HepG2 (cell line): ENCODE results near the gene ARMH4. TPM values are rescaled to one million over a fixed set of nuclear protein-coding genes. Genes with fewer than 3 reads are reported as not detected.
A peak's percentile ranks its signal among the peaks of the same experiment; 100 is the strongest.

Source experiments
- AKAP8 ChIP-seq: sonication (generic); formaldehyde crosslinking; IDR thresholded peaks from 2 replicates; pipeline ENCODE4 v1.5.1; 2020; ENCODE audit warnings: mild to moderate bottlenecking, missing genetic modification reagents
- ATRX ChIP-seq: sonication (generic); formaldehyde crosslinking; IDR thresholded peaks from 2 replicates; pipeline ENCODE4 v1.4.0; 2020; ENCODE audit warnings: missing genetic modification reagents, borderline replicate concordance
- BHLHE40 ChIP-seq: IDR thresholded peaks from 2 replicates; pipeline ENCODE4 v1.6.1; 2011; ENCODE audit warnings: low read length, improper control_type of control experiment
- CBFB ChIP-seq: sonication (generic); formaldehyde crosslinking; IDR thresholded peaks from 2 replicates; pipeline ENCODE4 v1.4.0; 2020; ENCODE audit warnings: missing genetic modification reagents
- HBP1 ChIP-seq: IDR thresholded peaks from 2 replicates; pipeline ENCODE4 v1.6.1; 2016; ENCODE audit warnings: low read depth, control low read depth
- KAT8 ChIP-seq: IDR thresholded peaks from 2 replicates; pipeline ENCODE4 v1.6.1; 2016; ENCODE audit warnings: missing genetic modification reagents, missing compliant biosample characterization
- MED1 ChIP-seq: sonication (generic); formaldehyde crosslinking; IDR thresholded peaks from 2 replicates; pipeline ENCODE4 v1.4.0; 2020; ENCODE audit warnings: missing genetic modification reagents
- MED13 ChIP-seq: sonication (generic); formaldehyde crosslinking; IDR thresholded peaks from 2 replicates; pipeline ENCODE4 v1.5.0; 2020; ENCODE audit warnings: missing genetic modification reagents
- NFE2L1 ChIP-seq: sonication (generic); formaldehyde crosslinking; IDR thresholded peaks from 2 replicates; pipeline ENCODE4 v1.4.0; 2020; ENCODE audit warnings: missing genetic modification reagents, mild to moderate bottlenecking, borderline replicate concordance
- NR2F2 ChIP-seq: IDR thresholded peaks from 2 replicates; pipeline ENCODE4 v1.6.1; 2012; ENCODE audit warnings: low read depth, inconsistent platforms, borderline replicate concordance
- PLSCR1 ChIP-seq: sonication (generic); formaldehyde crosslinking; IDR thresholded peaks from 2 replicates; pipeline ENCODE4 v1.5.0; 2020; ENCODE audit warnings: missing genetic modification reagents, mild to moderate bottlenecking, borderline replicate concordance
- TFE3 ChIP-seq: IDR thresholded peaks from 2 replicates; pipeline ENCODE4 v1.6.1; 2016
- UBTF ChIP-seq: sonication (generic); formaldehyde crosslinking; IDR thresholded peaks from 2 replicates; pipeline ENCODE4 v1.4.0; 2020; ENCODE audit warnings: mild to moderate bottlenecking, missing genetic modification reagents
- ZNF280B ChIP-seq: sonication (generic); formaldehyde crosslinking; IDR thresholded peaks from 2 replicates; pipeline ENCODE4 v1.5.0; 2020; ENCODE audit warnings: missing genetic modification reagents, mild to moderate bottlenecking, borderline replicate concordance
- ZNF503 ChIP-seq: sonication (generic); formaldehyde crosslinking; IDR thresholded peaks from 2 replicates; pipeline ENCODE4 v1.4.0; 2020; ENCODE audit warnings: missing genetic modification reagents
- ZNF564 ChIP-seq: sonication (generic); formaldehyde crosslinking; IDR thresholded peaks from 2 replicates; pipeline ENCODE4 v1.8.1; 2023; ENCODE audit warnings: mild to moderate bottlenecking, missing genetic modification reagents
- ZNF691 ChIP-seq: sonication (generic); formaldehyde crosslinking; IDR thresholded peaks from 2 replicates; pipeline ENCODE4 v1.4.0; 2020; ENCODE audit warnings: missing genetic modification reagents, low read depth, mild to moderate bottlenecking, borderline replicate concordance
- ZNF773 ChIP-seq: sonication (generic); formaldehyde crosslinking; IDR thresholded peaks from 2 replicates; pipeline ENCODE4 v1.4.0; 2020; ENCODE audit warnings: missing genetic modification reagents, borderline replicate concordance
- ZSCAN21 ChIP-seq: sonication (generic); formaldehyde crosslinking; IDR thresholded peaks from 2 replicates; pipeline ENCODE4 v1.8.0; 2022; ENCODE audit warnings: mild to moderate bottlenecking, missing genetic modification reagents, moderate library complexity, borderline replicate concordance
- polyA plus RNA-seq, 8 experiments: library from polyadenylated mRNA; depleted of rRNA in 3 of 8; stranded (reverse) in 7 of 8; unstranded in 1 of 8; fragments of >200 nt; fragmentation: Illumina TruSeq in 4 of 8; extraction: Trizol in 4 of 8; gene quantifications; 2 replicates each; pipeline versions ENCODE4 v1.2.1 to v1.2.3, GENCODE V29; 2011 to 2016; ENCODE audit warnings: low read depth in 4 of 8, missing spikeins in 1 of 8, mixed read lengths in 1 of 8; ENCODE audit not compliant: insufficient read depth in 1 of 8
- total RNA-seq, 5 experiments: library from RNA; depleted of rRNA; stranded (reverse); fragments of >200 nt; fragmentation: Illumina TruSeq; extraction: Trizol; gene quantifications; 2 replicates each; pipeline ENCODE4 v1.2.3, GENCODE V29; 2016; ENCODE audit warnings: low read depth in 1 of 5

Gene ARMH4
- total and polyA plus RNA-seq, 2 of the 13 experiments (the other 11 are each of a cell fraction or from before 2014, with no cell fraction given): 0.02 to 0.18 TPM

- TF ChIP-seq TFE3 (no peak), AKAP8 (CRISPR knock-in tag) (no peak), NR2F2 (no peak), ATRX (no peak), ZNF773 (CRISPR knock-in tag) (no peak), PLSCR1 (no peak), ZNF691 (CRISPR knock-in tag) (no peak), CBFB (no peak), BHLHE40 (no peak), KAT8 (CRISPR knock-in tag) (peak; percentile 16; the same call in 1 of the 2 replicates), UBTF (peak; percentile 69; the same call in 1 of the 2 replicates), HBP1 (no peak), ZNF280B (no peak), MED1 (CRISPR knock-in tag) (no peak), ZNF503 (CRISPR knock-in tag) (no peak), ZNF564 (no peak), NFE2L1 (CRISPR knock-in tag) (no peak), ZSCAN21 (CRISPR knock-in tag) (no peak), MED13 (no peak)
These were observed 47.9 kb upstream of the ARMH4 start, which contains the start of gene ACTR10 (continued) for GRCh38 chr14:58199726-58200479.
